HG02678 (cell line): ENCODE data around the gene ZP4.

ENCODE experiments used
- ATAC-seq: cut with Tn5 transposase; IDR thresholded peaks from one replicate; pipeline ENCODE4 v1.9.1; 2021; ENCODE audit warnings: mild to moderate bottlenecking, moderate library complexity; ENCODE audit not compliant: unreplicated experiment

Gene ZP4, protein sequence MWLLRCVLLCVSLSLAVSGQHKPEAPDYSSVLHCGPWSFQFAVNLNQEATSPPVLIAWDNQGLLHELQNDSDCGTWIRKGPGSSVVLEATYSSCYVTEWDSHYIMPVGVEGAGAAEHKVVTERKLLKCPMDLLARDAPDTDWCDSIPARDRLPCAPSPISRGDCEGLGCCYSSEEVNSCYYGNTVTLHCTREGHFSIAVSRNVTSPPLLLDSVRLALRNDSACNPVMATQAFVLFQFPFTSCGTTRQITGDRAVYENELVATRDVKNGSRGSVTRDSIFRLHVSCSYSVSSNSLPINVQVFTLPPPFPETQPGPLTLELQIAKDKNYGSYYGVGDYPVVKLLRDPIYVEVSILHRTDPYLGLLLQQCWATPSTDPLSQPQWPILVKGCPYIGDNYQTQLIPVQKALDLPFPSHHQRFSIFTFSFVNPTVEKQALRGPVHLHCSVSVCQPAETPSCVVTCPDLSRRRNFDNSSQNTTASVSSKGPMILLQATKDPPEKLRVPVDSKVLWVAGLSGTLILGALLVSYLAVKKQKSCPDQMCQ

DNA sequence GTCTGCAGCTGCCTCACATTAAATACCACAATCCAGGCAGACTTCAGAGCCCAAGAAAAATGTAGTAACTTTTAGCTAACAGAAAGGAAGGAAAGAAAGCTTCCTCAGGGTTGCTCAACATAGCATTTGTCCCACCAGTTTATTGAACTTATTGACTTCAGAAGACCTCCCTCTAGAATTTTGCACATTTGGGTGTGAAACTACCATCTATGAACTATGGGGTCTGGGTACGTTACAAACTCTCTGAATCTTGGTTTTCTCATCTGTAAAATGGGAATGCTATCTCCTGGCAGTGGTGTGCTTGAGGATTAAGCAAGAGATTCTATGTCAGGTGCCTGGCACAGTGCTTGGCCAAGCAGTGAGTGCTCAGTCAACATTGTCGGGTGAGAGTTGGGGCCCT is at the start of gene ZP4:
TSS of gene ZP4 (minus strand) at position 101 of the 400 bp plus-strand sequence. CDS start 287 bp downstream, outside the sequence.
- ATAC-seq, result no peak

DNA sequence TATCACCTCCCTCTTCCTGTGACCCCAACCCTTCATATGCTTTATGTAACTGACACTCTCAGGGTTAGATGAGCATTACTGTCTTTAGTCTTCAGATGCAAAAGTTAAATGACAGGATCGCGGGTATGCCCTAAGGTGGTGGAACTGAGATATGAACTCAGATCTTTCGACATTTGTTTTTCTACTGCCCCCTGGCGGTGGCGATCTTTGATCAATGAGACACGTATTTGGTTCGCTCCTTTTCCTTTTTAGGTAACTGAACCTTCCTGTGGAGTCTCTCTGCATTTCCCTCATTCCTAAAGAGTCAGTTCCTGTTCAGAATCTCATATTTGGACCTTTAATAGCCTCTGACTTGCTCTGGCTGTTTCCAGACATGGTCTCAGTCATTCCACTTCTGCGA is 47.8 kb upstream of the ZP4 start:
- ATAC-seq, result no peak

DNA sequence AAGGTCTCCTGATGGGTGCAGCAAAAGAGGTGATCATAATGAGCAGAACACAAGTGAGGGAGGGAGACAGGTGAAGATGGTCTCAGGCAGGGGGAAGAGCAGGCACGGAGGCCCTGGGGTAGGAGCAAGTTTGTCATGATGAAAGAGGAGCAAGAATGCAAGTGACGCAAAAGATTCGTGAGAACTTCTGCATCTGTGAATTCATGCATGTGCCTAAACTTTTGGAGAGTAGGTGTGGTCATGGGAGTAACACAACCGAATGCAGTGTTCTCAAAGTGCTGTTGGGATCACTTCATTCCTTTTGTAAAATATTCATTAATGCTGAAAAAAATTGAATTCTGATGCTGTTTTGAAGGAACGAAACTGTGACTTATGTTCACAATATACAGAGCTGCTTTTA is 47.3 kb upstream of the ZP4 start:
- ATAC-seq, result no peak

DNA sequence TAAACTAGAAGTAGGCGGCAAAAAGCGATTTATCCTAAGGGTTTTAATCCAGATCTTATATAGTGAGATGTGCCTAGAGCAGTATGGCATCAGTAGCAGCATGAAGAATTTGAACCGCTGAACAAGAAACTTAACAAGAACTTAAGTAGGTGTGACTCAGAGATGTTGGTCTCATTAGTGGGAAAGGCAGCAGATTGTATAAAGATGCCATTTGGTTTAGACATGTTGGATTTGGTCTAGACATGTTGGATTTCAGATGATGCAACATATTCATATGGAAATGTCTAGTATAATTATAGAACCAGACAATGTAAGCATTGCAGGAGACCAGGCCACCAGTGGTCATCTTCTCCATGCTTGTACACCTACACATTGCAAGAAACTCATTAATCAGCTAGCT is 42.1 kb upstream of the ZP4 start:
- no peak for ATAC-seq

DNA sequence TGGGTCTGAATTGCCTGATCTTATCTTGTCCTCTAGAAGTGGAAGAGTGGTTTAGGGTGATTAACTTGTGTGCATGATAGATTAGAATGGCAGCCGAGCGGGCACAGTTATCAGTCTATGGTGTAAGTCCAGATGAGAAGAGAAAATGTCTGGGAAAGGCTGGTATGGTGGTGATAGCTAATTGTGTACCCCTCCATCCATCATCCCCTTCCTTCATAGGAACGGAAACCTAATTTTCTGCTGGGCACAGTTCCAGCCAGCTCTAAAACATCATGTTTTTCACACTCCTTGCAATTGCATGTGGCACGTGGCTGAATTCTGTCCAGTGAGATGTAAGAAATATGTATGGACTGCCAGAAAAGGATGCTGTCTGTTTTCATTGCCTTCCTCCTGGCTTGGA is 40.9 kb upstream of the ZP4 start:
- ATAC-seq, result no peak

DNA sequence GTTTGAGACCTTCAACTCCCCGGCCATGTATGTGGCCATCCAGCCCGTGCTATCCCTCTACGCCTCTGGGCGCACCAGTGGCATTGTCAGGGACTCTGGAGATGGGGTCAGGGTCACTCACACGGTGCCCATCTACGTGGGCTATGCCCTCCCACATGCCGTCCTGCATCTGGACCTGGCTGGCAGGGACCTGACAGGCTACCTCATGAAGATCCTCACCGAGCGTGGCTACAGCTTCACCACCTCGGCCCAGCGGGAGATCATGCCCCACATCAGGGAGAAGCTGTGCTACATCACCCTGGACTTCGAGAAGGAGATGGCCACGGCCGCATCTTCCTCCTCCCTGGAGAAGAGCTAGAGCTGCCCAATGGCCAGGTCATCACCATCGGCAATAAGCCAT is 36.5 kb upstream of the ZP4 start:
- no peak for ATAC-seq

DNA sequence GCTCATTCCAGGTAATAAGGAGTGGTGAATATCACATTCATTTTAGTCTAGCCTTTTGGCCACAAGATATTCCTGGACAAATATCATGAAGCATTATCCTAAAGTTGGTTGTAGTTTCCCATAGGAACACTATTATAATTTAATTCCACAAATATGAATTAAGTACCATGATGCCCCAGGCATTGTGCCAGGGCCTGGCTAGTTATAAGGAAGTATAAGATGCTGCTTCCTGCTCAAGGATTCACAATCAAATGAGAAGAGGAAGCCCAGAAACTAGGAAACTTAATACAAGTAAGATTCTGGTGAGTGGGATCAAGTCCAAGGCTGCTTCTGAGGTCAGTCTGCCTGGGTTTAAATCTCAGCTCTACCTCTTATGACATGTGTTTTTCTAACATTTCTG is 30.6 kb upstream of the ZP4 start:
- ATAC-seq, result no peak

DNA sequence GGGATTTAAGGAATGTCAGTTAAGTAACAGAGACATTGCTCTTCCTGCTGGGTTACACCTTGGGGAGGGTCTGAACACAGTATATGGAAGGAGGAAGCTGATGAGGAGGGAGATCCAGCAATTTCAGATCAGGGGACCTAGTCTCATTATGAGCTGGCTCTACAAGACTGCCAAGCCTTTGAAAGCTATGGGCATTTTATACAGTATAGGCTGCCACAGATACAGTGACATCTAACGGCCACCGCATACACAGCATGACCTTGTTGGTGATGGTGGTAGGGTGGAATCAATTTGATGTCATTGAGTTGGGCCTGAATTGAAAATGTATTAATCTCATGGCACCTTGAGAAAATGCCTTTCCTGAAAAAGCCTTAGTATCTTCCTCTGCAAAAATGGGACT is 22.6 kb upstream of the ZP4 start:
- no peak for ATAC-seq

DNA sequence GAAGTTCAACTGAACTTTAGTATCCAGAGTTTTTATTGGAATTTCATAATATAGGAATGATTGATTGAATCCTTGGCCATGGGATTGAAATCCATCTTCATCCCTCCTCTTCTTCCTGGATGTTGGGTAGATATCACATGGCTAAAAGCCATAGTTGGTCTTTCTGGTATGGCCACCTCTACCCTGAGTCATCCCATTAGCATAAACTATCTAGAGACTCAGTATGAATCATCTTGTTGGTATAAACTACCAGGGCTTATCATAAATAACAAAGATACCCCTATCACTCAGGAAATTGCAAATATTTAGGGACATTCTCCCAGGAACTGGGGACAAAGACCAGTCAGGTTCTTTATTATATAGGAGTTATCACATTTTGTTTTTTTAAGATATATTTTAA is 21.2 kb upstream of the ZP4 start:
- ATAC-seq, result no peak

DNA sequence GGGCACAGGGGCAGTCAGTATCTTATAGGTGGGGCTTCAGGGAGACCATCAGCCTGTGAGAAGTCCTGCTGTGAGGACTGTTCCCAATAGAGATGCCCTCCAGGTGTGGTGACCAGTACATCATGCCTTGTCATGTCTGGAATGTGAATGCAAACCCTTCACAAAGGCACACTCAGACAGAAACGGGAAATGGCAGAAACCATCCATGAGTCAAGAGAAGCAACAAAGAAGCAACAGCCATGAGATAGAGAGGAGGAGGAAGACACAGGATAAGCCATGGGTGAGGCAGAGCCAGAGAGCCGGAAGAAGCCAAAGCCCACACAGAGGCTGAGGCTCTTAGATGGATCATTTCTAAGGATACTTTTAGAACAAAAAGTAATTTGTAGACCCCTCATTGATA is 20.1 kb upstream of the ZP4 start:
- ATAC-seq, result no peak

DNA sequence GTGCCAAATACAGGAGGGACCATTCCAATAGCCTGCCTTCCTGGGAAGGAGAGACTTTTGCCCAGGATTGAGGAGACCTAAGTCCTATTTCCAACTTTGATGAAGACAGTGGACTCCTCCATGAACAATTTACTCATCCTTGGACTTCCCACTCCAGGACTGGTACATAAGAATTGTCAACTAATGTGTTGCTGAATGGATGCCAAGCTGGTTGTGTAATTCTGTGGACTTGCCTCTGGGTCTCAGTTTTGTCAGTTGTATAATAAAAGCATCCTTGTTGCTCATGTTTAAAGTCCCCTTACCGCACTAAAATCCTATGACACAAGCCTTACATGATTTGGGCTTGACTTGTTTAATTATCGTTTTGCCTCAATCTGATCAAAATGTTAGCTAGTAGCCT is 13.2 kb upstream of the ZP4 start:
- ATAC-seq, result no peak

DNA sequence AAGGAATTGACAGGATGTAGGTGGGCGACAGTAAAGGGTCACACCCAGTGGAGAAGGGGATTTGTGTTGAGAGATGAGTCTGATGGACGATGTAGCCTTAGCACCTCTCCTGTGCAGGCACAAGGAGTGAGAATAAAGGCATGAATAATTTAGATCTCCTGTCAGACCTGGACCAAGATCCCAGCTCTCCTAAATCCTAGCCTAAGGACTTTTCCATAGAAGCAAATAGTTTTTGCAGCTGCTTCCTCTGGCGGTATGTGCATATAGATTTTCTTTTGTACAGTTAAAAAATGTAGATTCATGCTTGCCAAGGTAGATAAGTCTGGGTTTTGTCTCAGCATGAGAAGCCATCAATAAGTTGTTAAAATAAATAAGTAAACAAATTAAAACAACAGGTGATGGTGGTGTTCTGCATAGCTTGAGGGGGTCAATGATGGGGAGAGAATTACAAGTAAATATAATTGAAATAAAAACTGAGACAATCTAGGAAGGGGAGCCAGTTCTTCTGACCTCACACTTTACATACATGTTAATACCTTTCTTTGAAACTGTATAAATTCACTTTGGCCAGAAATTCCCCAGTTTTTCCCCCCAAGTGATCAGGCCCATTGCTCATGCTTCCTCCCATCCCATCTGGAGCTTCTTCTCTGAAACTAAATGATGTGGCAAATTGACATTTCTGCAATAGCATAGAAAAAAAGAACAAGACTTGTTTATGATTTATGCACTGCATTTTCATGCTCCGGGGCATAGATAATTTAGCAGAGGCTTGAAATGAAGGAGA is 12.4 kb upstream of the ZP4 start:
- ATAC-seq, result no peak

DNA sequence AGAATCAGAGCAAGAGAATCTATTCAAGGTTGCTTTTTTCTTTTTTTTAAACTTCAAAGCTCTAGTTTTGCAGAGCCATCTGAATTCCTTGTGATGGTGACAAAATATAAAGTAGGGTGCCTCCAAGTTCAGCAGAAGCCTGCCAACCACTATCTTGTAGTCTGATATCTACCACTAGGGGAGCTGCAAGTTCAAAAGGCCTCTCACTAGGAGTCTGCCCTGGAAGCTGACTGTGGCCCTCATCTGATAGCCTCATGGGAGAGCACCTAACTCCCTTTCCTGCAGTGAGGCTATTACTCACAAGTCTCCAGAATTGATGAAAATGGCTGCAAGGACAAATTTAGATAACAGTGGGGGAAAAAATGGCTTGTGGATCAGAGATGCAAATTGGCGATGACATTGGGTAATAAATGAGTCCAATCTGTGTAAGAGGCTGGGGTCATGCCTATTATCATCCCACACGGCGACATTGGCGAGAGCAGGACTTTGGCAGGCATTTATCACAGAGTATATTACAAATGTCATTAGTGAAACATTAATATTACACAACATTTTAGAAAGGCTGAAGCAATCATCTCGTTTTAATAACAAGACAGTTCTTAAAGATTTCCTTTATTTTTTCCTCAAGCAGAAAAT is 10.7 kb upstream of the ZP4 start:
- ATAC-seq, result peak; percentile 56

DNA sequence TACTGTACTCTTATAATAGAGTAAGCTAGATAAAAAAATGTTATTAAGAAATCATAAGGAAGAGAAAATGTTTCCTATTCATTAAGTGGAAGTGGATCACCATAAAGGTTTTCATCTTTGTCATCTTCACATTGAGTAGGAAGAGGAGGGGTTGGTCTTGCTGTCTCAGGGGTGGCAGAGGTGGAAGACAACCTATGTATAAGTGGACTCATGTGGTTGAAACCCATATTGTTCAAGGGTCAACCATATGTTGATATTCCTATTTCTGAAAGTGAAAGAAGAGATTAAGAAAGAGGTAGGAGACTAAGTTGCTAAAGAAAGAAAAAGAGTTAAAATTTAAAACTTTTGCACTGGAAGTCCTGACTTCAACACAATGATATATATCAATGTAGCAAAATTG is 4.9 kb upstream of the ZP4 start:
- no peak for ATAC-seq

DNA sequence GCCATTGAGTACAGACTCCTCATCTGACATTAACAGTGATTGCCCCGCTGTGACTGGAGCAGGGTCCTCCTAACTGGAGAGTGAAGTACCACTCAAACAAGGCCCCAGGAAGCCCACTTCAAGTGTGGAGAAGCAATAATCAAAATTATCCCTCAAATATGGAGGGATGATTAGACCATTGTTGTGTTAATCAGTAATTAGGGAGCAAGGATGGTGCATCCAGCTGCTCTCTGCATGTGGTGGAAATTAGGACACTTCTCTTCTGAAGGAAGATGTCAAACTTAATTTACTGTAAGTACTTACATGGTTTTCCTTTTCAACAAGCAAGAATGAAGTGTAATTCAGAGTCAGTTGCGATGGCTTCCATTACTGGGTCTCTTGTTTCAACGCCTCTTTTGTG is 3.4 kb upstream of the ZP4 start:
- ATAC-seq, result no peak

DNA sequence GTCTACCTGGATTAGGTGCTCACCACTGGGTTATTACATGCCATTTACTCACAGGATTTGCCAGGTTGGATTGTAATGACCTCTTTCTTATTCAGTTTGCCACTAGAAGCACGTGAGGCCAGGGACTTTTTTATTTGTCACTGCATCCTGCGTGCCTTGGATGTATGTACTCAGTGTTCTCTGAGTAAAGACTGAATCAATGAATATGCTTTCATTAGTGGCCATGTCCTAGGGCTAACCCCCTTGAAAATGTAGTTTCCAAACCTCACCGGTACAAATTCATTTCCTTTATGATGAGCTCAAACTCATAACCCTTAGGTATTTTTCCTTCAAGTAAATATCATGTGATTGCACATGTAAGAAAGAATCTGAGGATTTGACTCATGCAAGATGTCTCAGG is 1.3 kb upstream of the ZP4 start:
- no peak for ATAC-seq

DNA sequence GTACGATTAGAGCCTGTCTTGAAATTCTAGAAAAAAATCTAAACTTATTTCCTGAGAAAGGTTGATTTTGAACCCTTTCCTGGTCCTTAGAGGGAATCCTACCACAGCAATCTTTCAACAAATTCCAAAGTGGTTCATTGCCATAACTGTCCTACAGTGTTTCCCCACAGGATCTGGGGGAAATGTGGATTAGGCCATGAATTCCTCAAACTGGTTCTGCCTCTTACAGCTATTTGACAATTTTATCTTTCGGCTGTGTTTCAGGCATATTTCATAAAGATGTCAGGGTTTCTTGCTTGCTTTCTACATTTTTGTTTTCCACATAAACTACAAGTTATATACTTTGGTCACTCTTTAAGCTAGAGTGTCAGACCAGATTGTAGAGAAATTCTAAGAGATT is 544 bp upstream of the ZP4 start:
- ATAC-seq, result no peak

DNA sequence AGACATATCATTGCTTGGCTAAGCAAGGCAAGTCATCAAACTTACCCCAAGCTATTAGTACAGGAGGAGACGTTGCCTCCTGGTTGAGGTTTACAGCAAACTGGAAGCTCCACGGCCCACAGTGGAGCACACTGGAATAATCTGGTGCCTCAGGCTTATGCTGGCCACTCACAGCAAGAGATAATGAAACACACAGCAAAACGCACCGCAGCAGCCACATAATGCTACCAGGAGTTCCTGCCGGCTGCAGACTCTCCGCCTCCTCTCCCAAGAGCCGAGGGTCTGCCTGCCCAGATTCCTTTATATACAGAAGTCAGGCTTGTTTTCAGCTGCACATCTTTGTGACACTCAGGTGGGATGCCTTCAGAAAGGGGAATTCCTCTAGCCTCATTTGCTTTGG is 306 bp downstream of the ZP4 start:
- ATAC-seq, result no peak

DNA sequence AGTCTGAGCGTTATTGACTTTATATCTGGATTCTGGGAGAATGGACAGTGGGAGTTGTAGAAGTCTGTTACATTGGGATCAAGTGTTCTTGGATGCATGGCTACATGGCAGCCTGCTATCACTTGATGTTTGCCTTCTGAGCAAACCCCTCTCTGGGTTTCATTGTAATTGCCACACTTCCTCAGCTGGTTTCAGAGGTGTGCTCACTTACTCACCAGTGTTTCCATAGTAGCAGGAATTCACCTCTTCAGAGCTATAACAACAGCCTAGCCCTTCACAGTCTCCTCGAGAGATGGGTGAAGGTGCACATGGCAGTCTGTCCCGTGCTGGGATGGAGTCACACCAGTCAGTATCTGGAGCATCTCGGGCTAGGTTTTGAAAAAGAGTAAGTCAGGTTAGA is 2.6 kb downstream of the ZP4 start:
- ATAC-seq, result no peak

DNA sequence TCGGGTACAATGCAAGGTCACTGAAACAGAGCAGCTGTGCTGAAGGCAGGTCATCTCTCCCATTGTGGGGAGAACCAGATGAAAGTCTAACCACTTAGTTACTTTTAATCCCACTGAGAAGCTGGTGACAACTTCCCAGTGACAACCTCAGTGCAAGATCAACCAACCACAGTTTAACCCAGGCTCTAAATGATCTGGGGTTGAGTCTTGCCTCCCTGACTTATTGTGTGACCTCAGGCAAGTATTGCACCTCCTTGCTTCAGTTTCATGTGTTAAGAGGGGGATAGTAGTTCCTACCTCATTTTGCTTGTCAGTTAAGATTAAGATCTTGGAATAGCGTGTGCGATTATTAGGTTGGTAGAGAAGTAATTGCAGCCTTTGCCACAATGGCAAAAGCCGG is 3.2 kb downstream of the ZP4 start:
- no peak for ATAC-seq

DNA sequence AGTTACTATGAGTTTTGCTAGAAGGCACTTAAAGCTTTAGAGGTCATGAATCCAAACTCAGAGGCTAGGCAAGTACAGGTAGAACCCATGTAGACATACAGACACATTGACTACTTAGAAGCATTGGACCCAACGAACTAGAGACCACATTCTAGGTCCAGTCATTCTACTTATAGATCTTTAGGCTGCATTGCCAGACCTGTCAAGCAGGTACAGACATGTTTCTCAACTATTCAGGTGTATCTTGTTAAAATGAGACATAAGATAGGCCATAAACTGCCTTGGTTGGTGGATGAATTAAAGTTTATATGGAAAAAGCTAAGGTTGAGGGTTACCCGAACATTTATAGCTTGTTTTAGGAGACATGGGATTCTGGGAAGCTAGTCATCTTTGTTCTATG is 6.5 kb downstream of the ZP4 start:
- no peak for ATAC-seq

DNA sequence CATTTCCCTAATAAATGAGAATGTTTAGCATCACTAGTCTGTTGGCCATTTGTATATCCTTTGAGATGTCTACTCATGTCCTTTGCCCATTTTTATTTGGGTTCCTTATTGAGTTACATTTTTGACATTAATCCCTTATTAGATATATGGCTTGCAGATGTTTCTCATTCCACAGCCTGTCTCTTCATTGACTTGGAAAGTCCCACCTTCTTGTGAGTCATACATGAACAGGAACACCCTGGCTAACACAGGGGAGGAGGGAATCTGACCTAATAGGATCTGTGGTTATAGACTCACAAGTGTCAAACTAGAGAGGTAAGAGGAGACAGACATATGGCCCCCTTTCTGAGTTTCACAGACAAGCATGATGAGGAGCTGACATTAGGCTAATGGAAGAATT is 11.5 kb downstream of the ZP4 start:
- ATAC-seq, result no peak
